WTC11 (cell line): ENCODE measurements around the gene NCKAP5. TPM values are rescaled to one million over a fixed set of nuclear protein-coding genes. Genes with fewer than 3 reads are reported as not detected.

Experiments used
- ATAC-seq: fragments of 200-7000 bp; cut with Tn5 transposase; 2 replicates; pipeline ENCODE4 v1.10.0; 2021; ENCODE audit warnings: mild to moderate bottlenecking, moderate library complexity
- CTCF ChIA-PET: fragments of 300-600 bp; sonication (Branson Sonifier 250); formaldehyde crosslinking; loops from one replicate; lab custom pipeline; 2021; ENCODE audit warnings: antibody characterized with exemption; lab: Charles Lee
- POLR2A ChIA-PET: fragments of 350-600 bp; sonication (Branson Sonifier 250); formaldehyde crosslinking; loops from one replicate; lab custom pipeline; 2021; ENCODE audit warnings: antibody characterized with exemption; lab: Charles Lee
- DNase-seq: peaks from one replicate; pipeline ENCODE4 v3.0.0; 2021; ENCODE audit warnings: low spot score
- H3K27ac Mint-ChIP-seq: 2 replicates; pipeline ENCODE4 v1.8.0; 2021; ENCODE audit warnings: mixed read lengths
- H3K27me3 Mint-ChIP-seq: 2 replicates; pipeline ENCODE4 v1.8.0; 2021; ENCODE audit warnings: low read depth, mild to moderate bottlenecking, moderate library complexity, mixed read lengths
- H3K36me3 Mint-ChIP-seq: 2 replicates; pipeline ENCODE4 v1.8.0; 2021; ENCODE audit warnings: mixed read lengths
- H3K4me1 Mint-ChIP-seq: 2 replicates; pipeline ENCODE4 v1.8.0; 2022; ENCODE audit warnings: mixed read lengths
- H3K4me3 Mint-ChIP-seq: 2 replicates; pipeline ENCODE4 v1.8.0; 2021; ENCODE audit warnings: mild to moderate bottlenecking, moderate library complexity, mixed read lengths
- H3K9me3 Mint-ChIP-seq: 2 replicates; pipeline ENCODE4 v1.8.0; 2021; ENCODE audit warnings: mixed read lengths
- AFF4 ChIP-seq: sonication (generic); formaldehyde crosslinking; IDR thresholded peaks from 2 replicates; pipeline ENCODE4 v1.8.1; 2023; ENCODE audit warnings: mild to moderate bottlenecking, missing genetic modification reagents, borderline replicate concordance
- ATF2 ChIP-seq: sonication (generic); formaldehyde crosslinking; IDR thresholded peaks from 2 replicates; pipeline ENCODE4 v1.8.1; 2022; ENCODE audit warnings: low read depth, missing genetic modification reagents, borderline replicate concordance
- CDX4 ChIP-seq: fragments of 250-450 bp; sonication (Bioruptor Pico); IDR thresholded peaks from 2 replicates; pipeline ENCODE4 v1.9.0; 2021; ENCODE audit warnings: moderate library complexity, mild to moderate bottlenecking, inconsistent platforms, borderline replicate concordance
- CTCF ChIP-seq: fragments of 200-600 bp; IDR thresholded peaks from 2 replicates; pipeline ENCODE4 v1.8.0; 2022; ENCODE audit warnings: antibody characterized with exemption
- FOXJ3 ChIP-seq: sonication (generic); formaldehyde crosslinking; IDR thresholded peaks from 2 replicates; pipeline ENCODE4 v1.9.0; 2021; ENCODE audit warnings: missing genetic modification reagents, mild to moderate bottlenecking, borderline replicate concordance
- FOXK1 ChIP-seq: sonication (generic); formaldehyde crosslinking; IDR thresholded peaks from 2 replicates; pipeline ENCODE4 v1.8.0; 2022; ENCODE audit warnings: mild to moderate bottlenecking, moderate library complexity, missing genetic modification reagents
- FOXP4 ChIP-seq: sonication (generic); formaldehyde crosslinking; IDR thresholded peaks from 2 replicates; pipeline ENCODE4 v1.8.0; 2022; ENCODE audit warnings: mild to moderate bottlenecking, missing genetic modification reagents
- GRHL2 ChIP-seq: fragments of 250-450 bp; sonication (Bioruptor Pico); IDR thresholded peaks from 2 replicates; pipeline ENCODE4 v1.8.0; 2022; ENCODE audit warnings: mild to moderate bottlenecking, moderate library complexity; ENCODE audit not compliant: insufficient replicate concordance, severe bottlenecking
- HMGXB4 ChIP-seq: sonication (generic); formaldehyde crosslinking; IDR thresholded peaks from 2 replicates; pipeline ENCODE4 v1.8.1; 2023; ENCODE audit warnings: mild to moderate bottlenecking, moderate library complexity, missing genetic modification reagents
- KAT7 ChIP-seq: sonication (generic); formaldehyde crosslinking; IDR thresholded peaks from 2 replicates; pipeline ENCODE4 v1.8.1; 2023; ENCODE audit warnings: missing genetic modification reagents, mild to moderate bottlenecking, borderline replicate concordance
- NR1H2 ChIP-seq: sonication (generic); formaldehyde crosslinking; IDR thresholded peaks from 2 replicates; pipeline ENCODE4 v1.9.0; 2021; ENCODE audit warnings: mild to moderate bottlenecking, moderate library complexity, missing genetic modification reagents
- NR2C2 ChIP-seq: sonication (generic); formaldehyde crosslinking; IDR thresholded peaks from 2 replicates; pipeline ENCODE4 v1.8.0; 2022; ENCODE audit warnings: mild to moderate bottlenecking, missing genetic modification reagents
- RORB ChIP-seq: fragments of 250-450 bp; sonication (Bioruptor Pico); IDR thresholded peaks from 2 replicates; pipeline ENCODE4 v1.9.0; 2021; ENCODE audit warnings: mild to moderate bottlenecking
- SOX15 ChIP-seq: fragments of 250-450 bp; sonication (Bioruptor Pico); IDR thresholded peaks from 2 replicates; pipeline ENCODE4 v1.9.0; 2021; ENCODE audit warnings: mild to moderate bottlenecking
- STAT6 ChIP-seq: sonication (generic); formaldehyde crosslinking; conservative IDR thresholded peaks from 2 replicates; pipeline ENCODE4 v1.8.1; 2023; ENCODE audit warnings: mild to moderate bottlenecking, low read depth, missing genetic modification reagents, moderate library complexity
- TCF7 ChIP-seq: sonication (generic); formaldehyde crosslinking; IDR thresholded peaks from 2 replicates; pipeline ENCODE4 v1.8.0; 2022; ENCODE audit warnings: mild to moderate bottlenecking, low read depth, missing genetic modification reagents, moderate library complexity
- ZNF416 ChIP-seq: fragments of 250-450 bp; sonication (Bioruptor Pico); IDR thresholded peaks from 2 replicates; pipeline ENCODE4 v1.9.0; 2021; ENCODE audit warnings: mild to moderate bottlenecking, inconsistent platforms
- ZNF423 ChIP-seq: fragments of 250-450 bp; sonication (Bioruptor Pico); IDR thresholded peaks from 2 replicates; pipeline ENCODE4 v2.1.2; 2022; ENCODE audit warnings: mild to moderate bottlenecking, moderate library complexity
- total RNA-seq: library from RNA; stranded (reverse); gene quantifications from 3 replicates; pipeline ENCODE4 v1.2.3, GENCODE V29; 2021

NCKAP5 gene
- total RNA-seq, 1 experiment from 2014 or later = 0.55 TPM

GRCh38 chr2:132729522-132729921 is 838.7 kb downstream of the NCKAP5 start:
- TF ChIP-seq KAT7 (CRISPR knock-in tag) = no peak
- TF ChIP-seq AFF4 (CRISPR knock-in tag) = no peak
- no peak for TF ChIP-seq ZNF423
- TF ChIP-seq NR1H2 (CRISPR knock-in tag) = no peak
- TF ChIP-seq FOXJ3 (CRISPR knock-in tag) = no peak
- H3K36me3 Mint-ChIP-seq = no peaks in the 10 kb centered on the region
- no peak for DNase-seq
- no peaks in the 10 kb centered on the region for H3K27me3 Mint-ChIP-seq
- H3K4me3 Mint-ChIP-seq = no peak overlapping the region
- no peak overlapping the region for H3K27ac Mint-ChIP-seq
- H3K9me3 Mint-ChIP-seq = no peaks in the 10 kb centered on the region
- ATAC-seq = no peak
- CTCF ChIA-PET = no interaction called here
- H3K4me1 Mint-ChIP-seq = no peaks in the 10 kb centered on the region
- POLR2A ChIA-PET = interaction anchor here (0.5 kb wide), 1 partner anchor 118 kb away, joined by 3 read pairs; no protein-coding TSS in a partner anchor

- ChIA-PET CTCF (no interaction called here), POLR2A (no interaction called here)
- no peak for ATAC-seq
- TF ChIP-seq RORB (CRISPR knock-in tag) (no peak), SOX15 (CRISPR knock-in tag) (no peak), ATF2 (CRISPR knock-in tag) (no peak), STAT6 (CRISPR knock-in tag) (no peak), FOXK1 (CRISPR knock-in tag) (no peak), FOXP4 (CRISPR knock-in tag) (no peak), HMGXB4 (CRISPR knock-in tag) (no peak), CTCF (no peak), NR2C2 (CRISPR knock-in tag) (no peak), GRHL2 (CRISPR knock-in tag) (no peak), CDX4 (CRISPR knock-in tag) (no peak), TCF7 (CRISPR knock-in tag) (no peak), ZNF416 (CRISPR knock-in tag) (no peak)
Measured at GRCh38 chr2:132726155-132726554, 842.1 kb downstream of the NCKAP5 start.

More at GRCh38 chr2:132726155-132726554, 842.1 kb downstream of the NCKAP5 start:
- 0 out of 2 replicates have a peak, but pooled peaks cover 4% of the 10 kb centered on the region for H3K9me3 Mint-ChIP-seq
- no peaks in the 10 kb centered on the region for H3K27me3 Mint-ChIP-seq
- DNase-seq = no peak
- no peak overlapping the region for H3K27ac Mint-ChIP-seq
- H3K4me3 Mint-ChIP-seq = no peak overlapping the region
- no peaks in the 10 kb centered on the region for H3K36me3 Mint-ChIP-seq
- H3K4me1 Mint-ChIP-seq = no peaks in the 10 kb centered on the region
